Kidney tubule cell (primary cell): ENCODE data around the gene PLEKHG3.
A peak's percentile ranks its signal among the peaks of the same experiment; 100 is the strongest.

Experiments used
- DNase-seq: peaks from one replicate; pipeline ENCODE4 v3.0.0-alpha.2; 2018; ENCODE audit warnings: low spot score

PLEKHG3 gene

DNA sequence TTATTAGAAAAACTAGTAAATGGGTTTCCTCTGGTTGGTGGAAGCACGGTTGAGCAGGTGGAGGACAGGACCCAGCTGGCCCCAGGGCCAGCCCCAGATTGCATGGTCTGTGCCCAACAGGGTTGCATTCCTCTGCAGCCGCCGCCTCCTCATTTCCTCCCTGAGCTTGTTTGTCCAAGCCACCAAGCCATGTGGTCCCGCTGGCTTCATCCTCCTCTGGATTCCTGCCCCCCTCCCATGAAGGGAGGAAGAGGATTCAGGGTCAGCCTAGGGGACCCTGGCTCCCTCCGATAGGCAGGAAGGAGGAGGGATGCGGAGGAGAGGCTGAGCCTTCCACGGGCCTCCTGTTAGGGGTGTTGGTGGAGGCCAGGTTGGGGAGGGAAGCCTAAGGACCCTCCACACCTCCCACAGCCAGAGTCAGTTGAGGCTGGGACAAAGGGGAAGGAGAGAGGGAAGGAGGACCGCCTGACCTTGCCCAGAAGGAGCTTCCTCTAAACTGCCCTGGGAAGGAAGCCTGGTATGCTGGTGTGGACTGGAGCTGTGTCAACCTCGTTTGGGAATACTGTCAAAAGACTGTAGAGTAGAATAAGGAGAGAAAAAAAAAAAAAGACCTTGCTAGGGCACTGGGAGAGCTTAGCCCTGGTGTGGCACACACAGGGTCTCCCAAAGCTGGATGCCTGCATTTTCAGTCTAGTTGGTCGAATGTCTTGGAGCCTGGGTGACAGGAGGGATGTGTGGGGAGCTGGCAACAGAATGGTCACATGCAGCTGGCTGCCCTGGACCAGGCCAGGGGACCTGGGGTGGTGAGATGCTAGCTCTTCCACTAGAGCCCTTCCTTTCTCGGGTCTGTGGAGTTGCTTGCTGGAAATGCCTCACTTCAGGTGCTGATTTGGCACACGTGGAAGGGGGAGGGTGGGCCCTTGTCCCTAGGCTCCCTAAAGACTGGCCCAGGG lies 42.4 kb downstream of the PLEKHG3 start:
- peak; percentile 66 for DNase-seq

DNA sequence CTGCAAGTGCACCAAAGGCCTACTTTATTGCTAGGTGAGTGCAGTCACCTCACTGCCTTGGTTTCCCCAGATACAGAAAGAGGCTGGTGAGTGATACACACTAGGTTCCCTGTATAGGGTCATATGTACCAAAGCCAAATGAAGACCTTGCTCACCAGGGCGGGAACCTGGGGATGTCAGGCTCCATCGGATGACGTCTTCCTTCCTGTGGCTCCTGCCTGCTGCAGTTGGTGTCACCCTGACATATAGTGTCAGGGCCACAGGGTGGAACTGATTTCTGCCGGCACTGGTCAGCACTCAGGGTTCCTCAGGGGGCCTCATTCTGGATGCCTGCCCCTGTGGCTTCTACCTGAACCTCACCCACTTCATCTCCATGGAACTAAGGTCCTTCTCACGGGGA lies 43.1 kb downstream of the PLEKHG3 start:
- no peak for DNase-seq

DNA sequence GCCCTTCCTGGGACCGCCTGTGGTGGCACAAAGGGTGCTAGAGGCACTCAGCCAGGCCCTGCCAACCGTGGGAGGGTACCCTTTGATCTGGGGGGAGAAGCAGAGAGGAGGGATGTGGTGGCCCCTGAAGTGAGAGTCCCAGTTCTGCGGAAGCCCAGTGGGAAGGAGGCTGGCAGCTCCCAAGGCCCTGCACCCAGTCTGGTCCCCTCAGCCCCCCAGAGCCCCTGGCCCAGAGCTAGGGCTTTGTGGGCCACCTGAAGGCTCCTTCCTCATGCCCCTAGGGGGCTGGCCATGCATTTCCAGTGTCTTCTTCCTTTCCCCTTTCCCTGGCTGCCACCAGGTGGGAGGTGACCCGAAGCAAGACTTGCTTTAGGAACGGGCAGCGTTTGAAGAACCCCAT lies 44.3 kb downstream of the PLEKHG3 start:
- no peak for DNase-seq

DNA sequence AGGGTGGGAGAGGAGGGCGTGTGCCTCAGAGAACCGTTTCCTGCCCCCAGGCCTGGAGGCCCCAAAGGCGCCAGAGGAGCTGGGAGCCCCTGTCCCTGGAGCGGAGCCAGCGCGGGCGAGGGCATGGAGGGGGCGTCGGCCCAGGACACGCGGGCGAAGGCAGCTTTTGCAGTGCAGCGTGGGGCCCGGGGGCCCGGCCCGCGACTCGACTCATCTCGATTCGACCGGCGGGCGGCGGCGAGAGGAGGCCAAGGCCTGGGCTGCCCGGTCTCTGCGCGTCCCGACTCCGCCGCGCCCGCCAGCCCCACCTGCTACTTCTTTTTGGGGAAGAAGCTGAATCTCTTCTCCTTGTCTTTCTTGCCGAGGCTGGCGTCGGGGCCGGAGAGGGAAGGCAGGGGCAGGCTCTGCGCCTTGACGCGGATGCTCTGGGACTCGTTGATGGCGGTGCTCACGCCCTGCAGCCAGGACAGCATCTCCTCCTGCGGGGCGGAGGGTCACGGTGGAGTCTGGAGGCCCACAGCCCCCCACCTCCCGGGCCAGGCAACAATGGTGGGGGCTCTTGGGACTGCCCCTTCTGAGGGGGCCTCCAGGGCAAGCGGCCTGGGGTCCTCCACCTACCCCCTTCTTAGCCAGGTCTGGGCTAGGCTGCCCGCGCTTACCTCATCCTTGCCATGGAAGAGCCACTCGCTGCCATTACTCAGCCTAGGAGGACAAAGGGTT lies 44.9 kb downstream of the PLEKHG3 start:
- DNase-seq: no peak

DNA sequence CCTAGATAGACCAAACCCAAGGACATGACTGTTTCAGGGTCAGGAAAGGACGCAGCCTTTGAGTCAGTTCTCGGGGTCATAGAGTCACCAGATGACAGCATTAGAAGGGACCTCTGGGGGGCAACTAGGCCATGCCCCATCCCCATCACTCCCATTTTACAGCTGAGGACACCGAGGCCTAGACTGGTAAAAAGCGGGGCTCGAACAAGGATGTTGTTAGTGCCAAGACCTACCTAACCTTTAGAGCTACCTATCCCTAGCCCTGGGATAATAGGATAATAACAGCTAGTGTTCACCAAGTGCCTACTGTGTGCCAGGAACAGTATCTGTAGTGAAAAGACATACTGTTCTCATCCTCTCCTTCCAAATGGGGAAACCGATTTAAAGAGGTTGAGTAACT lies 48.7 kb downstream of the PLEKHG3 start:
- DNase-seq: no peak

DNA sequence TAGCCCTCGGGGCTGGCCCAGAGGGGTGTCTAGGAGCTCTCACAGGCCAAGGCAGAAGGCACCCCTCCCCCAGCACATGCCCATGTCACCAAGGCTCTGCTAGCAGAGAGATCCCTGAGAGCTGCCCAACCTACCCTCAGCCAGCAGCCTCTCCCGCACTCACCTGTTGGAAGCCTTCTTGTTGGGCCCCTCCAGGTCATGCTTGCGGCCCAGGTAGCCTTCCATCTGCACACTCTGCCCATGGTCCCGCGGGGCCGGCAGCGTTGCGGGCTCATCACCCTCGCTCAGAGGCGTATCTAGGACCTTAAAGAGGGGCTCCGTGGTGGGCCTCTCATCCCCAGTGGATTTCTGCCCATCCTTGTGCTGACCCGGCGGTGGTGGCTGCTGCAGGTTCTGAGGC lies 49.1 kb downstream of the PLEKHG3 start:
- DNase-seq: no peak

DNA sequence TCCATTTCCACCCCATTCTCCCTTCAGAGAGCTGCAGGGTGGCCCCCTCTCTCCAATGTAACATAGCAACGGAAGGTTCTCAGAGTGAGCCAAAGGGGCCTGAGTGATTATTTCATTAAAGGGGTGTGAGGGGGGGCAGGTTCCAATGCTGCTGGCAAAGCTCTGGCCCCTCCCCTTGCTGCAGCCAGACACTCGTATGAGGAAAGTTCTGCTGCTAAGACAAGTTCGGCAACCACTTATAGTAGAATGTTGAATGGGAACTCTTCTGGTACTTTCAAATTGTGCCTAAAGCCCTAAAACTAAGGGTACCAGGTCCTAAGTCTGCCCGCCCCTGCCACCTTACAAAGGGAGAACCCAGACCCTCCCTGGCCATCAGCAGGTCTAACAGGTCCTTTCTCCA lies 49.8 kb downstream of the PLEKHG3 start:
- DNase-seq: no peak

DNA sequence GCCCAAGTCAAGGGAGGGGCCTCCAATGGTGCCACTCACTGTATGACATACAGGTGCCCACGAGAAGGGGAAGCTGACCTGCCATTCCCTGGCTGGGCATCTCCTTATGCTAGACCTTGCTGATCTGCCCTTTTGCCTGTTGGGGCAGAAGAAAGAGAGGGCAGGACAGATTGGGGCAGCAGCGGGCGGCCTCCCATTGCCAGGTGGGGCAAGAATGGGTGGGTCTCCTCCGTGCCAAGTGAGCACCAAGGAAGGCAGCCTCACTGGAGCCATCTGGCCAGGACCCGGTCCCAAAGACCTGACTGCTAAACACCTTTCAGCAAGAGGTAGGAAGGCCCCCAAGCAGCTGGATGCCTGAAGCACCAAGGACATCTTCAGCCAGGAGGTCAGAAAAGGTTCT lies 50.5 kb downstream of the PLEKHG3 start:
- no peak for DNase-seq

DNA sequence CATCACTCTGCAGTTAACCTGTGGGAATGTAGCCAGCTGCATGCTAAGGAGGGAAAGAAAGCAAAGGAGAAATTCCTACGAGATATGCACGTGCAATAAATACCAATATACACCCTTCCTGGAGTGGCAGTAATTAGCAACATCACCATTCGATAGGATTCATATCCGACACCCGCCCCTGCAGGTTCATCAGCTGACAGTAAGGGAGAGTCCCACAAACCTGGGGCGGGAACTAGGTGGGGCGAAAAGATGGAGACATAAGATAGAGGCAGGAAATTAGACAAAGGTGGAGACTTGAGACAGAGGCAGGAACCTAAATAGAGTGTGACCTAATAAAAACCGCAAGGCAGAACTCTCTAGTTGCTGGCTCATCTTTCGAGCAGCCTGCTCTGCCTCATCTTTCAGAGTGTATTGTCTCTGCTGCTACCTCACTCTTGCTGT lies 51.6 kb downstream of the PLEKHG3 start:
- peak; percentile 78 for DNase-seq

DNA sequence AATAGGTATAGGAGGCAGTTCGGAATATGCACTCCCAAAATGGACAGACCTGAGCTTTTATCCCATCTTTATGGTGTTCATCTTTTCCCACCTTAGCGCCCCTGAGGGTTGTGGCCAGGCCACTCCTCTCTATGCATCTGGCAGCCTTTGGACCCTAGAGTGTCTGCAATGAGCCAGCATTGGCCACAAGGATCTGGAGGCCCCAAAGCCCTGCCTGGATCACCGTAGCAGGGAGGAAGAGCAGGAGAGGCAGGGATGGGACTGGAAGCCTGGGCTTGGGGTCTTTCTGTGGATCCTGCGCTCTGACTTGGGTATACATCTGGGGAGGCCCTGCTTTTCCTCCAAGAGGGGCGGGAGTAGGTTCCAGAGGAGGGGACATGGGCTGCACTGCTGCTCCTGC lies 52.5 kb downstream of the PLEKHG3 start:
- DNase-seq: no peak

DNA sequence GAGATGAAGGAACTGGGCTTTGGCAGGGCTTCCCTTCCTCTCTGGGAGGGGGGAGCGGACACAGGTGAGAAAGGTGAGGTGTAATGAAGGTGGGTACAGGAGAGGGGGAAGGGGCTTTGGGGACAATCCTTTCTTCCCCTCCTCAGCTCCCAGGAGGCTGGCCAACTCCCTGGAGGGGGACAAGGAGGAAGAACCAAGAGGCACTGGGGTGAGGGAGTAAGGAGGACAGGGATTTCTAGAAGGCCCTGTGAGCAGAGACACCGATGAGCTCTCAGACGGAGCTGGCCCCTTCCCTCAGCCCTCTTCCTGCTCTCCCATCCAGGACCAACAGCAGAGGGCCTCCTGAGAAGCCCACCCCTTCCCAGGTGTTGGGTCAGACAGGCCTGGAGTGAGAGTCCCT lies 53.4 kb downstream of the PLEKHG3 start:
- DNase-seq: no peak

DNA sequence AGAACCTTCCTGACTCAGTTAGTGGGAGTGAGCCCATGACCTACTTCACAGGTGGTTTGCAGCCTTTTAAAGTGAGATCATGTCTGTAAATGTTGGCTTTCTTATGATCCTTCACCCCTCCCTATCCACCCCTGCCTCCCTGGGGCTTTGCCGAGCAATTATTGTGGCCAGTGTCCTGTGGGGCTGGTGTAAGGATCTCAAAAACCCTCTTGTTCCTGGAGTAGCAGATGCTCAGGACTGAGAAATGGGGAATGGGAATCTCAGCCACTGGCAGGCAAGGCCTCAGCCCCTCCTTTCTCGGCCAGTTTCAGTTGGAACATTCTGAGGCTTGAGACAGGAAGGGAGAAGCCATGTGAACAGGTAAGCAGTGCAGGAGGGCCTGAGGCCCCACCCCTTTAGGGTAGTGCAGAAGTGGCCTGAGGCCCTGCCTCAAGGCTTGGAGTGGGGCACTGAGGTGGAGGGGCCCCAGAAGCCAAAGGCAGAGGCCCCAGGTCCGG lies 53.8 kb downstream of the PLEKHG3 start:
- peak; percentile 87 for DNase-seq

DNA sequence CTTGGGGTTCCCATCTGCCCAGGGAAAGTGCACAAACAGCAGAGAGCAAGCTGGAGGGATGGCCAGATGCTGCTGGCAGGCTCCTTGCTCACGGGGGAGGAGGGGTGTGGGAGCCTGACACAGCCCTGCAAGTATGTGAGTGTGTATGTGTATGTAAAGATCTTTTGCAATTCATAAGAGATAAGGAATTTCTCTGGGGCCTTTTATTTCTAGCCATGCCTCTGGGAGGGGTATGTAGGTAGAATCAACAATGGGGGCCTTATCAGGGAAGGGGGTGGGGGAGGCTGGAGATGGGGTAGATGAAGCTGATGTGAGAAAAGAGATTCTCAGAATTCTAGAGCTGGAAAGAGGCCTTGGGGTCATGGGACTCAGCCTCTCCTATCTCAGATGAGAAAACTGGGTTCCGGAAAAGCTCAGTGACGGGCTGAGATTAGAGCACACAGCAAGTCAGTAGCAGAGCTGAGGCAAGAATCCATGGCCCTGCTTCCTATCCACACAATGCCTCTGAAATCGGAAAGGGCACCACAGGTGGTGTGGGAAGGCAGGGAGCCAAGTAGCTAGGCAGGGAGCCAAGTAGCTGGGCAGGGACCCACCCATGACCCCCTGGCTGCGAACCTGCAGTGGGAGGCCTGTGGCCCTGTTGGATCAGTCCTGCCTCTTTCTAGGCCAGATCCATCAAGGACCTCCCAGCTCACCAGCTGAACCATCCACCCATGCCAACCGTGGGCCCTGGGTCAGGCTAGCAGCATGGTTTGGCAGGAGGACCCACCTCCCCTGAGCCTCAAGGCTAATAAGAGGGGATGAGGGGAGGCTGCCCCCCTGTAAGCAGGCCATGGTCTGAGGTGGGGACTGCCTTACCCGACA lies 54.7 kb downstream of the PLEKHG3 start:
- peak; percentile 79 for DNase-seq

DNA sequence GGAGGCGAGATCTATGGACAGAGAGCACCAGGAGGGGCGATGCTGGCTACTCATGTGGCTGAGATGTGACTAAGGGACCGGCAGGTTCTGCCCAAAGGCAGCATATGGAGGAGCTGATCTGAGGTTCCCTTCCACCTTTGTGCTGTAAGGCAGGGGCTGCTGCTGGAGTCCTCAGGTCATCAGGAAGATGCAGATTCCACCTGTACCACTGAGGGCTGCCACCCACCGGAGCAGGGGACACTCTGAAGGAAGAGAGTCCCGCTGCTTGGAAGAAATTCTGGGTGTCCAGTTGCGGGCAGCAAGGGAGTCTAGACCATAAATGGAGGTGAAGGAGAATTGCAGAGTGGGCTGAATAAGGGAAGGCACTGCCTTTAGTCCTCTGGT lies 55.3 kb downstream of the PLEKHG3 start:
- no peak for DNase-seq

DNA sequence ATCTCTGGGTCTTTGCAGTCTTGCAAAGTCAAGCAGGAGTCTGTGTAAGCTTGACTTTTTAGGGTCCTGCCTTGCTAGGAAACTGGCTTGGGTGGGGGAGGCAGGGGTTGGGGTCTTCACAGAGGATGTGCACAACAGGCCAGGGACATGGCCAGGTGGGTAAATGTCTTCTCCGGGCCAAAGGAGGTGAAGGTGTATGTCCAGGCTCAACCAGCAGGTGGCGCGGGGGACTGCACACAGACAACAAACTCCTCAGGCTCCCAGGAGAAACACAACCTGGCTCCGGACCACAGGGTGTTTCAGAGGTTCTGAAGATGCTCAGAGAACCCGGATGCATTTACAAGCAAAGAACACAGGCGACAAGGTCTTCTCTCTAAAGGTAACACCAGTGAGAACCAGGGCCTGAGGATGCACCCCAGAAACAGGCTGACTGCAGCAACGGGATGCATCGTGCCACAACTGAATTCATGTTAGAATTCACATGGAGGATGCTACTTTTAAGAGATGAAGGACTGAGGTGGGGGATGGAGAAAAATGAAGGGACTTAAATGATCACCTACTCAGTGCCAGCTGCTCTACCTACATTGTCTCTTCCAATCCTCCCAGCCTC lies 56.0 kb downstream of the PLEKHG3 start:
- DNase-seq: peak; percentile 62

DNA sequence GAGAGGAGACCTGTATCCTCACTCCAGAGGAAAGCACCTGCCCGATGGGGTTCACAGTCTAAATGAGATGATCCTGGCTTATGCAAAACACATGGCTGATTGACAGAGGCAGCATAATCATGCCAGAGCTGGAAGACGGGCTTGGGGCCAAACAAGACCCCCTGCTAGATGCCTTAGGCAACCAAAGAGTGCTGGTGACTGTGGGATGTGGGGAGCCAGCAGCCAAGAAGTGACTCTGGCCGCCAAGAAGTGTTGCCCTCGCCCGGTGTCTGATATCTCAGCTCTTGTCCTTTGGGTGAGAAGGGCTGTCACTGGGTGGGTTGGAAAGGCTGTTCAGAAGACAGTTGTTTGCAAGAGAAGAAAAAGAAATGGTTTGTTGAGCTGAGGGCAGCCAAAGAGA lies 56.7 kb downstream of the PLEKHG3 start:
- no peak for DNase-seq

DNA sequence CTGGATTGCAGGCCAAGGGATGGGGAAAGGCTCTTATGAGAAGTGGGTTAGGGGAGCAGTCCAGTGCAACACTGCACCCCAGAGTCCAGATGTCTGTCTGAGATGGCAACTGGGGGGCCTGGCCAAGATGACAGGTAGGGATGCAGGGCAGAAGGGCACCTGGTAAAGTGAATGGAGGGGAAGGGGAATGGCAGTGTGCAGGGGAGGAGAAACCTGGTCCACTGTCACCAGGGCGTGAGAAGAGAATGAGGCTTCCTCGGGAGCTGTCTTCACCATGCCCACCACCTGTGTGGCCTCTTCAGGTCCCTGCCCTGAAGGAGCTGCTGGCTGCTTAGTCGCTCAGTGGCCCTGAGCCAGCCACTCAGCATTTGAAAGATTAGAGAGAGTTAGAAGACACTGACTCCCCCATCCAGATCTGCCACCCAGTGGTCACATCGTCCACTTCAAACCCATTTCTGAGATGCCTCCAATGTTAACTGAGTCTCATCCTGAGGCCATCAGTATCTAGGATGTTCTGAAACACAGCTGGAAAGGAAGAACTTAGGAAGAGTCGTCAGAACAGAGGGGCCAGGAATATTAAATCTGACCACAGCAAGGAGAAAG lies 57.3 kb downstream of the PLEKHG3 start:
- DNase-seq: no peak

DNA sequence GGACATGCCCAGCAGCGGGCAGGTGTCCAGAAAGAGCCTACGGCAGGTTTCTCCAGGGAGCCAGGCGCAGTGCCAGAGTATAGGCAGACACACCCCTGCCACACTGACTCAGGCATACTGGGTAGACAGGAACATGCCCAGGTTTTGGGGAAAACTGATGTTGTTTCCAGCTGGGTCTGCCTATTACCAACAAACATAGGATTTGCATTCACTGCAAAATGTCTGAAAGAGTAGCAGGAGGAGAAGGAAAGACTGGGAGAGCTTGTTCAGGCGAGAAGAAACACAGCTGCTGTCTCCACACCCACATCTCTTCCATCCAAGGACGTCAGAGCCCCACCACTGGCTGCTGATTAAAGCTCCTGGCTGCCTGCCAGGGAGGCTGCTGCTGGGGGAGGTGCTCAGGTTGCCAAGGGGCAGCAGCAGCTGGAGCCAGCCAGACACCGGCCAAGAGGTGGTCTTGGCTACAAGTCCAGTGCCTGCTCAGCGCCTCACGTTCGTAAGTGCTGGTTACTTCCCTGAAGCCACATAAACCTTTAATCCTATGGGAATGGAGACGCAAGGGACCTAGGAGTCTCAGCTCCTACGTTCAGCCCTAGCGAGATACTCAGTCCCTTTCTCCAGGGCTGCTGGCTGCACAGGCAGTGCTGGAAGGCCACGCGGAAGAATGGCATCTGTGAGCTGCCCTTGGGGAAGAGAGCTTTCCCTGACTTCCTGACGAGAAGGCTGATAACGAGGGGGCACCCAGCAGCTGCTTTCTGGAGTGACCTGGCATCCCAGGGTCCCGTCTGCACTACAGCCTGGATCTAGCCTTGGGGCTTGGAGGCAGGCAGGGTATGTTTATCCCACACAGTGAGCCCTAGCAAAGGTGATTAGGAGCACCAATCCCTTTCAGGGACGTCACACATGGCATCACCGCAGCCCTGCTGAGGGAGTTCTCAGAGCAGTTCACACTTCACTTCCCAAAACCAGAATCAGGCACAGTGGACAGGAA lies 58.1 kb downstream of the PLEKHG3 start:
- DNase-seq: peak; percentile 88

DNA sequence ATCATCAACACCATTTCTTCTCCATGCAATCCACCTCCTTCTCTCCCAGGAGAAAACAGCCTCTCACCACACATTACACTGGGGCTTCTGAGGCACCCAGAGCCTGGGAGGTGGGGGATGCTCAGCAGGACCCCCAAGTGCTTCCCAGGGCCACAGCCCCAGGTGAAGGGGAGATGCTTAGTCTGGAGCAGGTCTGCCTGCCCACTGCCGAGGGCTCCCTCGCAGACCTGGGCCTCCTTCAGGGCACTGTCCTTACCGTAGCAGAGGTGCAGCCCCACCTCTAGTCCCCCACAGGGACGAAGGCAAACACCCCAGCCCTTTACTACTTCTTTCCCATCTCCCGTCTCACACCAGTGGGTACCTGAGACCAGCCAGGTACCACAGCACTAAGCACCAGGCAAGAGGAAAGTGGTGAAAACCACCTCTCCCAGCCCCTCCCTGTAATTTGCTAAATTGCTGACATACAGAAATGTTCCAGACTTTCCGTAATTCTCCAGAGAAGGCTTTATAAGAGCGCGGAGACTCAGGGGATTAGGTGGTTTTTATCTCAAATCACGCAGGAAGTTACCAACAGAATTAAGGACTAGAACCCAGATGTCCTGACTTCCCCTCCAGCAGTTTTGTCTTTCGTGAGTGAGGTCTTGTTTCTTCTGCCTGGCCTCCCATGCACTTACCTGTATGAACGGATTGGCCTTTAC lies 59.0 kb downstream of the PLEKHG3 start:
- DNase-seq: no peak
